Stimulated activated CD4-positive, alpha-beta T cell treated with anti-CD3 and anti-CD28 coated beads, Interleukin-12 subunit alpha, Interleukin-12 subunit beta, amount 100 ng/mL, for 4 hours (primary cell): Measurements from ENCODE around the gene PPP1R1C.

Experiments used
- DNase-seq: peaks from one replicate; pipeline ENCODE4 v3.0.0-alpha.2; 2020

Gene PPP1R1C

GRCh38 chr2:181972431-181973170, 13.1 kb upstream of the PPP1R1C start:
- no peak for DNase-seq

GRCh38 chr2:181973171-181973783, 12.4 kb upstream of the PPP1R1C start:
- DNase-seq = no peak

- DNase-seq = no peak
Observed at GRCh38 chr2:181977661-181978350, 7.8 kb upstream of the PPP1R1C start.

- no peak for DNase-seq
Observed at GRCh38 chr2:181978351-181979150, 7.1 kb upstream of the PPP1R1C start.

DNA sequence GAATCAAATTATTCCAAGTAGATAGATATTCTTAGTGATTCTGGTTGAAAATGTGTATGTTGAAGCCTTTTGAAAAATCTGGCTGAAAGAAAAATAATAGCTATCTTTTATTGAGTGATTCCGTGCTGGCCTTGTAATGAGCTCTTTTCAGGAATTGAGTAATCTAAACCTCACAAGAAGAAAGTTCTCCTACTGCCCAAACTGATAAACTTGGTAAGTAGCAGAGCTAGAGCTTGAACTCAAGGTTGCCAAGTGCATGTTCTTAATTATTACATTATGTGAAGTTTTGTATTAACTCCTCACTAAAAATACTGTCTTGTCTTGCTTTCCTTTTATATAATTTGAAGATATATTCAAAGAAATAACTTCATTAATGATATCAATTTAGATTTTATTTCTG, 1.6 kb upstream of the PPP1R1C start:
- no peak for DNase-seq

DNA sequence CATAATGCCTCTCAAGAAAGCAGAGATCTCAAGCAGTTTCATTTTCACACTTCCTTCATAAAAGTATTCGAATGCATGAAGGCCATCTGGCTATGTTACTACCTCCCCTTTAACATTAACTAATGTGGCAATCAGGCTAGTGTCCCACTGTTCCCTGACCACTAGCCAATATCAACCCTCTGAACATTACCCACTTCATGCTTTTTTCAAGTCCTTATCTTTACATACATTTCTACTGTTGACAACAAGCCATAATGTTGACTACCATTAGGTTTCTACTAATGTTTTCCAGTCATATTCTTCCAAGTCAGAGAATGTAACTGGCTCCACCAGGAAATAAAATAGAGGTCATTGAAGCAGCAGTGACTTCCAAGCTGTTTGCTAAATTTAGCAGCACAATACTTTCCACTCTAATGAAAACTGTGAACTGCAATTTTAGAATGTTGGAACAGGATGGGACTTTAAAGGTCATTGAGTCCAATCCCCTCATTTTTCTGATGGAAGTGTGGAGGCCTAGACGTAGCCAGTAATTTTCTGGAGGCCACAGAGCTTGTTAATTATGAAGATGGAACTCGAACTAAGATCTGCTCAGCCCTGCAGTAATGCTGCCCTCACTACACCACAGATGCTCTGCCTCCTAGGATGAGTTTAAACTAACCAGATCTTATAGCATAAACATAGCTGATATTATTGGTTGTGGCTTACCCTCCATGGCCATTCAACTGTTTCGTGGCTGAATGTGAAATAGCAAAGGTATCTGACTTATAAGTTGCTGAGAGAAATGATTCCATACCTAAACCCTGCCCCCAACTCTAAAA, 630 bp upstream of the PPP1R1C start:
- DNase-seq = no peak

GRCh38 chr2:181988154-181988924, 2.7 kb downstream of the PPP1R1C start:
- DNase-seq = no peak

GRCh38 chr2:181989099-181989498, 3.4 kb downstream of the PPP1R1C start:
- no peak for DNase-seq

GRCh38 chr2:181991171-181991885, 5.7 kb downstream of the PPP1R1C start:
- no peak for DNase-seq

- no peak for DNase-seq
Observed at GRCh38 chr2:181992776-181993175, 7.1 kb downstream of the PPP1R1C start.

- DNase-seq = no peak
Observed at GRCh38 chr2:181995289-181995688, 9.6 kb downstream of the PPP1R1C start.

DNA sequence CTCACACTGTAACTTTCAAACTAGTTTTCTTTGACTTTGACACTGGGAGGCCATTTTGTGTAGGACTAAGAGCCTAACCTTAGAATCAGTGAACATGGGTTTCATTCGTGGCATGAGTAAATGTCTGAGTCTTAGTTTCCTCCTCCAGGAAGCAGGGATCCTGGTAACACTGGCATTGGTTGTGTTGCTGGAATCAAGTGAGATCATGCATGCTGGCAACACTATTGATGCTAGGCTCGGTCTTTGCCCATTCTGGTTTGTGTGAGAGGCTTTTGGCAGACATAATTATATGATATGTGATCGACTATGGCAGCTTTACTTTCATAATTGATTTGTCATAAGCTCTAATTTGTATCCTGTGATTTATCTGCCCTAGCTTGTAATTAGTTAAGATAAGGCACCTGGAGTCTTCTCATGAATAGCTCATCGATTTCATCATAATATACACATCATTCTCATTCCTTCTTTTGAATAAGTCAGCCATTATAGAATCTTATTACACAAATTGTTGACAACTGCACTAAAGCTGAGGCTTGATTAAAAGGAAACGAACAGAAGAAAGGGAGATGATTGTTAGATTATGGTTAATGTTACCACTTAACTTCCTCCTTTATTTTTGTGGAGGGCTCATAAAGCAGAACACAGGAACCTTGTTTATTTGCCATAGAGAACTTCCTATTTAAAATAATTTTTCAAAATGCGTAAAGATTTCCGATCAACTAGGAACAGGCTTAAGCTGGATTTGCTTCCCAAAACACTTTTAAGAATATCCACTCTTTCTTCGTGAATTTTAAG, 12.6 kb downstream of the PPP1R1C start:
- no peak for DNase-seq

DNA sequence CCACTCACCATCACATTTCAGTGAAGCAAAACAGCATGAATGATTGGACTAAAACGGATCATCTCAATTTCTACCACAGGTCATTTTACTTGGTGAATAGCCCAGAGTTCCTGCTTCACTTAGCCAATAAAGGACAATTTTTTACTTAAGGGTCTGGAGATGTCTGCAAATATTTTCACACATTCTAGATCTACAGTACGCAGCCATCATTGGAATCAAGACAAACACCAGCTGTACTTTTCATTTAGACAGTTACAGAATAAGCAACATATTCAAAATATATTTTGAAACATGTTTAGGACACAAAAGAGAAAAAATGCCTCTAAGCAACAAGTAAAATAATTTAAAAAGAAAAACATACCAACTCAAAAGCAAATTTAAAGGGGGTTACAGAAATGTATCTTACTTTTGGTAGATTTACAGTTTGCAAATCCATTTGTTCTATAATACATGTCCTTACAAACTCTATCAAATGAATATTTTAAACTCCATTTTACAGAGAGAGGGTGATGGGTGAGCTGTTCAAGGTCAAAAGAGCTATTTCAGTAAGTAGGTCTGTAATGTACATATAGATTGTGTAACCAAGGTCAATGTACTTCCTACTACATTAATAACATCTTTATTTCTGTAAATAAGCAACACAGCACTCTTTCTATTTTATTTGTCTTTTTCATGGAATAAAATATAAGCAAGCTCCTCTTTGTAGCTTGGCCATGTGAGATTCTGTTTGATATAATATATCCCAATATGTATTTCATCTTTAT, 13.4 kb downstream of the PPP1R1C start:
- no peak for DNase-seq

GRCh38 chr2:181999911-182000310, 14.3 kb downstream of the PPP1R1C start:
- no peak for DNase-seq

GRCh38 chr2:182004945-182005520, 19.4 kb downstream of the PPP1R1C start:
- DNase-seq = no peak

GRCh38 chr2:182006595-182007341, 21.1 kb downstream of the PPP1R1C start:
- DNase-seq = no peak

DNA sequence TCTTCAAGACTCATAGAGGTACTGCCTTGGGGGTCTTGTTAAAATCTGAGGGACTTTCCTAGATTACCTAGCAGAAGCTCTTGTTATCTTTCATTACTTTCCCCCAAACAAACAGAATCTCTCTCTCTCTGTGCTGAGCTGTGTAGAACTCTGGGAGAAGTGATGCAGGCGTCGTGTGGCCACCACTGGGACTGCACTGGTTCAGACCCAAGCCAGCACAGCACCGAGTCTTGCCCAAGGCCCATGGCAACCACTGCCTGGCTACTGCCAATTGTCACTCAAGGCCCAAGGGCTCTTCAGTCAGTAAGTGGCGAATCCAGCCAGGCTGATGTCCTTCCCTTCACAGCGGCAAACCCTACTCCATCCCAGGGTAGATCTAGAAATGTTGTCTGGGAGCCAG, 28.6 kb downstream of the PPP1R1C start:
- DNase-seq = no peak
